ENCODE measurements around the gene CFAP97D1.

DNA sequence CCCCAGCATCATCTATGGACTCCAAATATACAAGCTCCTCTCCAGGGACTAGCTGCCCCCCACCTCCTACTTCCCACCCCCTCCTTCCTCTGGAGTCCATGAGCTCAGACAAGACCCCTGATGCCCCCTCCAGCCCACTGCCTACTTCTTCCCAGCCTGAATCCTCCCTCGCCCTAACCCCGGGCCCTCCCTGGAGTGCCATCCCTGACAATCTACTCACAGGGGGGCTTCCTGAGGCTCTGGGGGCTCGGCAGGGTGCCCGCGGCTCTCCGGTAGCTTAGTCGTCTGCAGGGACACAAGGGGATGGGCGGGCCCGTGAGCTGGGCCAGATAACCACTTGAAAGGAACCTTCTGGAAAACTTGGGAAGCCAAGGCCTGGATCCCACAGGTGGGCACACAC, 37.6 kb downstream of the CFAP97D1 start:
- TF ChIP-seq CTCF (optimal IDR thresholded peaks at IDR 0.05 in 1 of 3, IDR thresholded peaks at IDR 0.05 in 1 of 3, conservative IDR thresholded peaks at IDR 0.05 in 1 of 3; ENCODE audit: extremely low read depth in 1 of 3, insufficient read depth in 2 of 3, low read length in 3 of 3) (no peak), EZH2 (IDR thresholded peaks at IDR 0.05; ENCODE audit: low read length) (no peak)

All from keratinocyte (primary cell).